Ishikawa (cell line): Measurements from ENCODE around the gene PCNX4.

ENCODE experiments used
- CEBPB ChIP-seq: IDR thresholded peaks from 2 replicates; pipeline ENCODE4 v1.6.1; 2012
- CREB1 ChIP-seq: IDR thresholded peaks from 2 replicates; pipeline ENCODE4 v1.6.1; 2012; ENCODE audit warnings: low read depth
- EGR1 ChIP-seq: IDR thresholded peaks from 2 replicates; pipeline ENCODE4 v1.6.1; 2012
- EP300 ChIP-seq: IDR thresholded peaks from 2 replicates; pipeline ENCODE4 v1.6.1; 2012; ENCODE audit warnings: borderline replicate concordance
- FOXM1 ChIP-seq: IDR thresholded peaks from 2 replicates; pipeline ENCODE4 v1.6.1; 2012; ENCODE audit warnings: low read depth, borderline replicate concordance
- MAX ChIP-seq: IDR thresholded peaks from 2 replicates; pipeline ENCODE4 v1.6.1; 2012
- NFIC ChIP-seq: IDR thresholded peaks from 2 replicates; pipeline ENCODE4 v1.6.1; 2012
- RAD21 ChIP-seq: IDR thresholded peaks from 2 replicates; pipeline ENCODE4 v1.6.1; 2012; ENCODE audit warnings: low read depth
- REST ChIP-seq: IDR thresholded peaks from 2 replicates; pipeline ENCODE4 v1.6.1; 2012; ENCODE audit warnings: low read depth, mild to moderate bottlenecking
- TAF1 ChIP-seq: IDR thresholded peaks from 2 replicates; pipeline ENCODE4 v1.6.1; 2012; ENCODE audit warnings: low read depth, mild to moderate bottlenecking
- TCF12 ChIP-seq: IDR thresholded peaks from 2 replicates; pipeline ENCODE4 v1.6.1; 2012; ENCODE audit warnings: low read depth
- TEAD4 ChIP-seq: IDR thresholded peaks from 2 replicates; pipeline ENCODE4 v1.6.1; 2012
- USF1 ChIP-seq: IDR thresholded peaks from 2 replicates; pipeline ENCODE4 v1.6.1; 2012
- YY1 ChIP-seq: IDR thresholded peaks from 2 replicates; pipeline ENCODE4 v1.6.1; 2012; ENCODE audit warnings: low read depth
- ZBTB7A ChIP-seq: IDR thresholded peaks from 2 replicates; pipeline ENCODE4 v1.6.1; 2012; ENCODE audit warnings: low read depth

Gene PCNX4

GRCh38 chr14:60093606-60094005, 1.9 kb downstream of the PCNX4 start:
- TF ChIP-seq NFIC (no peak), EP300 (no peak)

GRCh38 chr14:60094306-60094897, 2.7 kb downstream of the PCNX4 start:
- TF ChIP-seq TAF1 (no peak), FOXM1 (no peak), EP300 (no peak), REST (no peak), EGR1 (no peak), TCF12 (no peak), TEAD4 (no peak), ZBTB7A (no peak), YY1 (no peak), CEBPB (no peak), CREB1 (no peak), NFIC (no peak), USF1 (no peak), RAD21 (no peak), MAX (no peak)

GRCh38 chr14:60095231-60095630, 3.5 kb downstream of the PCNX4 start:
- no peak for TF ChIP-seq EGR1
- TF ChIP-seq USF1, result no peak
- no peak for TF ChIP-seq MAX
- TF ChIP-seq CEBPB, result no peak
- no peak for TF ChIP-seq TCF12
- TF ChIP-seq NFIC, result no peak
- no peak for TF ChIP-seq RAD21
- no peak for TF ChIP-seq EP300
- no peak for TF ChIP-seq YY1

- TF ChIP-seq EGR1 (no peak), FOXM1 (no peak), EP300 (no peak), TEAD4 (no peak), NFIC (no peak), MAX (no peak), REST (no peak)
These were observed 4.2 kb downstream of the PCNX4 start for GRCh38 chr14:60095781-60096450.

GRCh38 chr14:60097974-60098373, 6.3 kb downstream of the PCNX4 start:
- TF ChIP-seq EP300 (no peak), TEAD4 (no peak), NFIC (no peak), TCF12 (no peak), TAF1 (no peak), FOXM1 (no peak), USF1 (no peak), RAD21 (no peak), YY1 (no peak), CREB1 (no peak), ZBTB7A (no peak), MAX (no peak), REST (no peak), EGR1 (no peak), CEBPB (no peak)
